HG02981 (cell line): ENCODE measurements around the gene GYS2.

Experiments used
- ATAC-seq: cut with Tn5 transposase; IDR thresholded peaks from one replicate; pipeline ENCODE4 v1.9.1; 2021; ENCODE audit warnings: mild to moderate bottlenecking, moderate library complexity; ENCODE audit not compliant: unreplicated experiment

GYS2 gene

DNA sequence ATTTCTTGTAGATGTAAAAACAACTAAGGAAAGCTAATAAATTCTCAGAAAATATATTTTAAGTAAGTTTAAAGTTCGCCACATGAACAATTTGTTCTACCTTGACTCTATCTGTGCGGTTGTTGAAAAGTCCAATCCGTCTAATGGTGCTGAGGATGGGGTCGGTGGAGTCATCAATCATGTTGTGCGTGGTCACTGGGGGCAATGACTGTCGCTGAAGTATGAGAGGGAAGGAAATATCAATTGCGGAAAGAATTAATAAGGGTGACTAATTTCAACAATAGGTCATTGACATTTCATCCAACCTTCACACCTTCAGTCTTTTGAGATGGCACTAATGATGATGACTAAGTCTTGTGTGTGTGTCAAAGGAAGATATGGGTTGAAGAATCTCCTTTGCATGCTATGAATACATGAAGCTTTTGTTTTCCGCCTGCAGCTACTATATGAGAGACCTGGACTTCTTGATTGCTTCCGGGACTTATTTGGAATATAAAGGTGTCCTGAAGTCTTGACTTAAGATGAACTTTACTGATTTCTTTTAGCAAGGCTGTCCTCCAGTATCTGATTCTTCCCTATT, 46.5 kb downstream of the GYS2 start:
- ATAC-seq = no peak

DNA sequence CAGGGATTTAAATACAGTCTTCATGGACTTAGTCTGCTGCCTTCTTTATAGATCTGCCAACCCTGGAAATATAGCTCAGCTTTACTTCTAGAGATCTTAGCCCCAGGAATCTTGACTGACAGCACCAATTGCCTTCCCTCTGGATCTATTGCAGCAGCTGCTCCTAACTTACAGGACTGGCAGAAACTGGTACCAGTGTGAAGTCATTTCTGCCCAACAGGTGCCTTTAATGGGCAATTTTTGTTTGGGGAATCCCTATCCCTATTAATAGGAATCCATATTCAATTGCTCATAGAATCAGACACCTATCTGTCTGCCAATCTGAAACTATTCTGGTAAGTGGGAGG, 51.3 kb downstream of the GYS2 start:
- ATAC-seq = no peak

DNA sequence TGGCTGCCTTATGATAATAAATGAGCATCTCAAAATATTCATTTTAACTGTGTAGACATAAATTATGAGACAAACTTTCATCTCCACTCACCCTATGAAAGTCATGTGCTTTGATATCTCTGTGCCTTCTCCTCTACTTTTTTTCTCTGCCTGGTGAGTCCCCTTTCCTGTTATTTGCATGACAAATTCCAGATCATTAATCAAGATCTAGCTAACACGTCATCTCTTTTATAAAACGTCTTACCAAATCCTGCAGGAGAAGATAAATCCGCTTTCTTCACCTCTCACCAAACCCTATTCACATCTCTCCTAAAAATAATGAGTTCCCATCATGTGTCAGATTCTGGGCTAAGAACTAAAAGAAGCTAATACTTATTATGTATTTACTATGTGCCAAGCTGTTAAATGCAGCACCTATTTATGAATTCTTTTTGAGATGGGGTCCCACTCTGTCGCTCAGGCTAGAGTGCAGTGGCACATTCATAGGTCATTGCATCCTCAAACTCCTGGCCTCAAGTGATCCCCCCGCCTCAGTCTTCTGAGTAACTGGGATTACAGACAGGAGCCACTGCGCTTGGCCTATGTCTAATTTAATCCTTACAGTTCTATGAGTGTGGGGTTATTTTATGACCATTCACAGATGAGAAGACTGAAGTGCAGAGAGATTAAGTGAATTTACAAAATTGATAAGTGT, 51.9 kb downstream of the GYS2 start:
- no peak for ATAC-seq

DNA sequence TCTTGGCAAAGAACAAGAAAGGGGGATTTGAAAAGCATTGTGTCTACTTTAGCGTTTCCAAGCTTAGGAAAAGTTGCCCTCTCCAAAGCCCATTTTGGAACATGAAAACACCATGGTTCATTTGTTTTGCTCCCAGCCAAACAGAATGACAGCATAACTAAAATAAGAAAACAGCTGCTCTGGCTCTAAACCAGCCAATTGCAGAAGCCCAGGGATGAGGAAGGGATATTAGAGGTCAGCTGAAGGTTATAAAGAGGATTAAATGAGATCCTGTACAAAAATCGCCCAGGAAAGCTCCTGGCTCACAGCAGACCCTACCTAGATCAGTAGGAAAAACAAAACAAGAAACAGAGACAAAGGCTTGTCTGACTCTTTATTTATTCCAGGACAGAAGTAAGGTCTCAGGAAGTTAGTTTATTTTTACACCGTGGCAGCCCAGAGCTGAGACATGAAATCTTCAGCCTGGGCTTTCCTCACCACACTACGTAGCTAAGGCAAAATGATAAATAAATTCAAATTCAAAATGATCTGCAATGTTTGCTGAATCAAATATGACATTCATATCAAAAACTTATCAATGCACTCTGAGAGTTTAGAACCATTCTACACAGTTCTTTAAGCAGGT, 52.7 kb downstream of the GYS2 start:
- ATAC-seq = no peak

DNA sequence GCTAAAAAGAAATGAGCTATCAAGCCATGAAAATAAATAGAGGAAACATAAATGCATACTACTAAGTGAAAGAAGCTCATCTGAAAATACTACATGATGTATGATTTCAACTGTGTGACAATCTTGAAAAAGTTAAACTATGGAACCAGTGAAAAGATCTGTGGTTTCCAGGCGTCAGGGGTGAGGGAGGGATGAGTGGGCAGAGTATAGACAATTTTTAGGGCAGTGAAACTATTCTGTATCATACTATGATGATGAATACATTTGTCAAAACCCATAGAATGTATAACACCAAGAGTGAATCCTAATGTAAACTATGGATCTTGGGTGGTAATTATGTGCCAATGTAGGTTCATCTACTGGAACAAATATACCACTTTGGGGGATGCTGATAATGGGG, 57.2 kb downstream of the GYS2 start:
- no peak for ATAC-seq

DNA sequence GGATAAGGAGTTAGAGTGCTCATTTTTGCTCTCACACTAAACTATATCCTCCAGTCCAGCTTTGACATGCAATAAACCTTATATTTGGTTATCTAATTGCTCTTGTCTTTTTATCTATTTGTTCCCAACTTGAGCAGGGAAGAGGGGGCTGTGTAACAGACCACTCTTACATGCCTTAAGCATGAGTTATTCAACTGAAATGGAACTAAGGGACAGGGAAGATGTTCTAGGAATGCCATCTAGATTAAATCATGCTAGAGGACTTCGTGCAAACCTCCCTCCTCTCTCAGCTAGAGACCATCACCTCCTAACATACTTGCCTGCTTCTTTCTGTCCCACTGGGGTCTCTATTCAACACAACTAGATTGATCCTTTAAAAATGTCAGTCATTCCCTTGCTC, 57.9 kb downstream of the GYS2 start:
- no peak for ATAC-seq

DNA sequence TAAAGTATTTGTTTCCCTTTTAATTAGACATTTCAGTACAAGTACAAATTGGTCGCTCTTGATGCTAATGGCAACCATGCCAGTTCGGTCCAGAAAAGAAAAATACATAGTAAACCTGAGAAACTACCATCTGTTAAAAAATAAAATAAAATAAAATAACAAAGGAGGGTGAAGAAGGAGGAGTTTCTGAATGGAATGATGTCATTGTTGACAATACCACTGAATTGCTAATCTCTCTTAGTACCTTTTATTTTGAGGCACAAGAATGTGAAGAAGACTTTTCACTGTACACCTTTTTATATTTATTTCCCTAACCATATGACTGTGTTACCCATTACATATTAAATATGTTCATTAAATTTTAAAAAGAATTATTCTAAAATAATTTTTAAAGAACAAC, 59.1 kb downstream of the GYS2 start:
- ATAC-seq = no peak

DNA sequence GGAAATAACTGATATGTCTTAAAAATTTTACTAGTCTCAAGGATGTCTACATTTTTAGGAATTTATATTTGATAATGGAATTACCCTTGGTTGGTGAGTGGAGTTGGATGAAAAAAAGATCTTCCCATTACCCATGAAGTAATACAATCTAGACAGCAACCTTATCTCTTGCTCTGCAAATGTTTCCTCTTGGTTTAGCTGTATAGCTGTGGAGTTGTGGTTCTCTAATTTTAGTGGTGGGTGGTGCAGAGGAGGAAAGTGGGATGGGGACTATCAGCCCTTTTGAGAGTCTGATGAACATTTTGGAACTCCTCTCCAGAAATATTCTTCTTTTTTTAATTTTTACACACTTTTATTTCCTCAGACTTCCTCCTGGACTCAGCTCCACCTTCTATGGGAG, 61.5 kb downstream of the GYS2 start:
- ATAC-seq = no peak

DNA sequence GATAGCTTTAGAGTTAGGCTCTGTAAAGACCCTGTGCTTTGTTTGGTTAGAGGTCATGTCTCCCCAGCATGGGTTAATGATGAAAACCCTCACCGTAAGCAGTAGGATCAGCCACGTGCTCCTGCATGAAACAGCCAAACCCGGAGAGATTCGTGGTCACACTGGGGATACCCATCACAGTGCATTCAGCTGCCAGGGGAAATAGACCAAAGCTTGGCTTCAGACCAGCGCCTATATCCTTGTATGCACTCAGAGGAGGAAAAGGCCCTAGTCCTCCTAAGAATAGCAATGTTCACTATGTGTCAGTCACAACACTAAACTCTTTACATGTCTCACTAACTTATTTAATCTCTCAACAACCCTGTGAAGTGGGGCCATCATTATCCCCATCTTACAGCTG, 62.2 kb downstream of the GYS2 start:
- ATAC-seq = no peak

DNA sequence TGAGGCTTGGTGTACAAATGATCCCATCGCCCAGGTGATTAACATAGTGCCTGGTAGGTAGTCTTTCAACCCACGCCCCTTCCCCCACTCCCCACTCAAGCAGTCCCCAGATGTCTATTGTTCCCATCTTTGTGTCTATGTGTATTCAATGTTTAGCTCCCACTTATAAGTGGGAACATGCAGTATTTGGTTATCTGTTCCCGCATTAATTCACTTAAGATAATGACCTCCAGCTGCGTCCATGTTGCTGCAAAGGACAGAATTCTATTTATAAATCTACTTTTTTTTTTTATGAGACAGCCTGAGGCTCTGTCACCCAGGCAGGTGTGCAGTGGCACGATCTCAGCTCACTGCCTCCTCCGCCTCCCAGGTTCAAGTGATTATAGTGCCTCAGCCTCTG, 62.9 kb downstream of the GYS2 start:
- ATAC-seq = no peak

DNA sequence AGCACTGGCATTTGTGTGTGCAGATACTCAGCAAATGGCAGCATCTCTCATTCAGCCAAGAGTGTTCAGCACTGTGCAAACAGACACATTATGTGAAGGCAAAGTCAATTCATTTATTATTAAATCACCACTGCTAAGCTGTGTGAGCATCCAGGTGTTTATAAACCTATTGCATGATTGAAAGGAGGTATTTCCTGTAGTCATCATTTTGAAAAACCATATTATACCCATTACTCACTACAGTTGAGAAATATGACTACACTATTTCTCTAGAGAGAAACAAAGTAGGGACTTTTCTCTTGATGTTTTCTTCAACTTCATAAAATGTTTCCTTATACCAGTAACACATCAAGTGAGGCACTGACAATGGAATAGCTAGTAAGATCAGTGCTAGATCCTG, 64.8 kb downstream of the GYS2 start:
- ATAC-seq = no peak

DNA sequence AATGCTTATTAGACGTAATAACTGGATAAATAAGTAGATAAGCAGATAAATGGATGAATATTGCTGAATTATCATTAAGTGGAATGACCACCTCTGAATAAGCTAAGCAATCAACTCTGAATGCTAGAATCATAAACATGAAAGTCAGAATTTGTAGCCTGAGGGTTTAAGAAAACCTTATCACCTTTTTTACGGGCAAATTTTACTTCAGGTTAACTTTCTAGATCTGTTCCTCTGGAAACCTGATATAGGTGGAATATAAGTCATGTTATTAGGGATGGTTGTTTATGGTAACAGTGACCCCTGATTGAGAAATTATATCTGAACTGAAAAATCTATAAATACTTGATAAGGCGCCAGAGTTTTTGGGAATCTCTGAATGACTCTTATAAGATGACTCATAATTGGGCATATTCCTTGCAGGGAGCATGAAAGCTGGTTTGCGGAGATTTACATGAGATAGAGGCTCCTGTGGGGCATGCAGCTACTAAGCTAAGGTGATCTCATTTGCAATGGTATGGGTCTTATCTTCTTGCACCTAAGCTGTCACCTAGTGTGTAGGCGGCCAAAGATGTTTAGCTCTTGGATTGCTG, 66.5 kb downstream of the GYS2 start:
- no peak for ATAC-seq

DNA sequence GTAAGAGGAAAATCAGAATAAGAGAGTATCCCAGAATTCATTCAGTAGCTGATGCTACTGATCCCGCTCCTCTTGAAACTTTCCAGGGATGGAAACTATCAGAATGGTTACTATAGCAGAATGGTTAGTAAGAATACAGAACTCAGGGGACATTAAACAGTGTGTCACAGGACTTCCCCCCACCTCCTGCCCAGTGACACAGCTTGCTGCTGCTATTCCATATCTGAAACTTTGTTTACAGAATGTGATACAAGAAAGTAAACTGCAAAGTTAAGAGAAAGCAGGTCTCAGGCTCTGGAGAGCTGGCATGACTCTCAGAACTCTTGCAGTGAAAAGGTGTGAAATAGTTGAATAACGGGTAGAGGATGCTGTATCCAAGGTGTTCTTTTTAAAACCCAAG, 75.2 kb downstream of the GYS2 start:
- ATAC-seq = no peak

DNA sequence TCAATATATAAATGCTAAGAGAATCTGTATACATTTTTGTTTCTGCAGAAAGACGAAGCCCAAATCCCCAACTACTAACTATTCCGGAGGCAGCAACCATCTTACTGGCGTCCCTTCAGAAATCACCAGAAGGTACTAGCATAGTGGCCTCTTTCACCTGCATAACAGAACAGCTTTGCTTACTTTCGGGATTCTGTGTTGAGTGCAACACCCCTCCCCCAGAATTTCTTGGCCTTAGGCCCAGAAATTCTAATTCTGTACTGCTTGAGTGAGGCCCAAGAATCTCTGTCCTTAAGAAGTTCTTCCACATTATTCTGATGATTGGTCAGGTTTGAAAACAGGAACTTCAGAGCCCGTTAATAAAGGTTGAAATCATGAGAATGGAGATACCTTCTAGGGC, 75.7 kb downstream of the GYS2 start:
- ATAC-seq = no peak

DNA sequence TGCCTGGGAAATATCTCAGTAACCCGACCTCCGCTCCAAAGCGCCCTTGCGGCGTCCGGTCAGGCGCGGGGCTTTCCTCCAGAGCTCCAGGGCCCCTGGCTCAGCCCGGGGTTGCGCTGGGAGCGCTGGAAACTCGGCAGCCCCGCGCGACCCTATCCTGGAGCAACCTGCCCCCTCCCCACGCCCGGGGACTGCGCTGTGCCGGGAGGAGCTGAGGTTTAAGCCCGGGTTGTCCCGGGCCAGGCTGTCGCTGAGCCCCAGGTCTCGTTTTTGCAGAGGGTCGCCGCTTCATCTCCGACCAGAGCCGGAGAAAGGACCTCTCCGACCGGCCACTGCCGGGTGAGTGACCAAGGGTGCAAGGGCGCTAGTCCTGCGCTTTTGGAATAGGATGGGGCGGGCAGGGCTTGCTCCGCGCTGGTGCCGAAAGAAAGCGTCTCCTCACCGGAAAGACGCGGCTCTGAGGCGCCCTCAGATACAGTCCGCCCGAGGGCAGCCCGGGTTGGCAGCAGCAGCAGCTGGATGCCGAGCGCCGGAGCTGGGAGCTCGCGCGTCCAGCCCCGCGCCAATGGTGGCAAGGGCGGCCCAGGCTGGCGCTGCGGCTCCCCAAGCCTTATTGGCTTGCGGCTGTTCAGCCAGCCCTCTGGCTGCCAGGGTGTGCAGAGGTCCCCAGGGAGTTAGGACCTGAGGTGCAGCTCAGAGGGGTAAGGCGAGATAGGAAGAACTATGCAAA, 77.0 kb downstream of the GYS2 start:
- ATAC-seq = peak; percentile 89

DNA sequence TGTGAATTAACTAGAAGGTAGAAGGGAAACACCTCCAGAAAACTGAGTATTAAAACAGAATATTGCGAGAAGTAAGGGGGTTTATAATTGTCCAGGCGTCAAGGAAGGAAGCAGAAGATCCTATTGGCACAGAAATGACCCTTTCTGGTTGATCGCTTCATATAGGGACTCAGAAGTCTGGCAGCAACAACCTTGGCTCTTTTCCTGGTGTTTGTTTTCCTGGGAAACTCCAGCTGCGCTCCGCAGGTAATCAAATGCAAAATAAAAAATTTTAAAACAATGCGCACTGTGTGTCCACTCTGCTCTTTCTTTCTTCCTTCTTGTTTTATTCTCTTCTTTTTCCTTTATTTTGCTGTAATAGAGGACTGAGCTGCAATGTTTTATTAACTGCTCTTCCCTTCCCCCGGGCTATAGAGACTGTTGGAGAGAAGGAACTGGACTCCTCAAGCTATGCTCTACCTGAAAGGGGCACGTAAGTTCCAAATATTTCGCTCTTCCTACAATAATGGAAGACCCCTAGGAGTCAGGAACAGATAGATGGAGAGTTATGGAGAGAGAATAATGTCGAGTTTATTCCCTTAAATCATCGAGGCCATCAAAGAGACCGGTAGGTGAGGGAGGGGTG, 77.8 kb downstream of the GYS2 start:
- no peak for ATAC-seq

DNA sequence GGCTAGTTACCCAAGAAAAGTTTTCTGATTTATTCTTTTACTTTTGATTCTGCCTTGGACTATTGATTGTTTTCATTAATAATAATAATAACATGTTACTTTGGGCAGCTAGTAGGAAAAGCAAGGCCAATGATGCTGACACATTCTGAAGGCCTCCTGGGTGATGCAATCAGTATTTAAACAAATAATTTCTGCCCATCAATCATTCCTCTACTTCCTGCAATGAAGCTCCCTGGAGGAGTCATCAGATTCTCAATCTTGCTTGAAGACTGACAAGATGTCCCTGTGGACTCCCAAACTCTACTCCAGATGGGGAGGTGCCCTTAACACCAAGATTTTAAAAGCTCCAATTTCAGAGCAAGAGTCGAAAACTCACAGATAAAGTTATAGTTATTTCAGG, 78.6 kb downstream of the GYS2 start, which contains the start of gene SPX:
Gene SPX (plus strand): TSS at position 244 of the 400 bp plus-strand sequence. CDS start 177 bp downstream, outside the sequence.
- ATAC-seq = no peak

DNA sequence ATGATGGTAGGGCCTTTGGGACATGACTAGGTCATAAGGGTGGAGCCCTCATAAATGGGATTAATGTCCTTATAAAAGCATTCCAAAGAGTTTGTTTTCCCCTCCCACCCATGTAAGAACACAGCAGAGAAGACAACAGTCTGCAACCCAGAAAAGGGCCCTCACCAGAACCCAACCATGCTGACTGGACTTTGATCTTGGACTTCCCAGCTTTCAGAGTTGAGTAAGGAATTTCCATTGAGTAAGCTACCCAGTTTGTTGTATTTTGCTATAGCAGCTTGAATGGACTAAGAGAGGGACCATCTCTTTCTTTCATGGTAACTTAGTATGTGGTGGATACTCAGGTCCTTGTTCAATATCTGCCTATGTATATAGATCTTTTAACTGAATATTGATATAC, 81.5 kb downstream of the GYS2 start:
- ATAC-seq = no peak

DNA sequence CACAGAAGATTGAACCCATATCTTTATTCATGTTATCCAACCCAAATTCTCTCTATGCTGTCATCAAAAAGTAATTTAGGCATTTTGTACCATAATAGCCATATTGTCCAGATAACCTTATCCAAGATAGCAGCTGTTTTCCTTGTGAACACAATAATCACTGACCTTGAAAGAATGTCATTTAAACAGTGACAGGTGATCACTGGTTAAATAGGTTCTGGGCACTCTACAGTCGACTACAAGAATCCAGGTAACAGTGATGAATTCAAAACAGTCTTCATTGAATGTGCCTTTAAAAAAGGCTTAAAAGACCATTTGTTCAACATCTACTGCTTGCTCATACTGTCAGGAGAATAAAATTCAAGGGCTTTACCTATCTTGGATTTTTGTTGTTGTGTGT, 83.1 kb downstream of the GYS2 start:
- ATAC-seq = no peak

DNA sequence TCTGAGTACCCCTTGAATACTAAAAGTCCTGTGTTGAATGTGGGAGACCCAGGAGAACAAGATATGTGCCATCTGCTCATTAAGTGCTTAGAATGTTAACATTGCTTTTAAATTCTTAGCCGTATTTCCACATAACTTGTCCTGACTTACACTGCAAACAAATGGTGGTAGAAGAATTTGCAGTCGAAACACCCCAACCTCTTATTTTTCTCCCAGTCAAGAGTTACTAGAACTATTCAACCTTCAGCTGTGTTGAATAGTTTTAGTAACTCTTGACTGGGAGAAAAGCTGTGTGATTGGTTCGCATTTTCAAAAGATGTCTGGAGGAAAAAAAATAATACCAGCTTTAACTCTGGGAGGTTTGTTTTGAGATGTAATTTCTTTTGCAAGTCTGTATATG, 86.2 kb downstream of the GYS2 start:
- ATAC-seq = no peak

DNA sequence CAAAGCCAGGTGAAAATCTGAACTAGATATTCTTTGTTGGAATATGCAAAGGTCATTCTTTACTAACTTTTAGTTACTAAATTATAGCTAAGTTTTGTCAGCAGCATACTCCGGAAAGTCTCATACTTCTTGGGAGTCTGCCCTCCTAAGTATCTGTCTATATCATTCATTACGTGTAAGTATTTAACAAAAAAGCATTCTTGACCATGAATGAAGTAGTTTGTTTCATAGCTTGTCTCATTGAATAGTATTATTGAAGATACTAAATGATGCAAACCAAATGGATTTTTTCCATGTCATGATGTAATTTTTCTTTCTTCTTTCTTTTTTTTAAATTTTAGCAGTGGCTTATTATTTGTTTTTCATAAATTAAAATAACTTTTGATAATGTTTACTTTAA, 88.4 kb downstream of the GYS2 start:
- ATAC-seq = no peak
